Keratinocyte (primary cell): ENCODE measurements around the gene RHOG.

Source experiments
- EZH2 ChIP-seq: IDR thresholded peaks from one replicate; pipeline ENCODE4 v1.6.1; 2012; ENCODE audit warnings: inconsistent platforms, mild to moderate bottlenecking, low read length, moderate library complexity
- TF ChIP-seq, protein P1 (sequence below), 3 experiments: IDR thresholded peaks in 1 of 3; conservative IDR thresholded peaks in 1 of 3; optimal IDR thresholded peaks in 1 of 3; 2 replicates in 2 of 3; 3 replicates in 1 of 3; pipeline versions ENCODE3 to v1.5.1; 2011; ENCODE audit warnings: low read length in 3 of 3, mild to moderate bottlenecking in 3 of 3, moderate library complexity in 2 of 3, control low read depth in 1 of 3, inconsistent platforms in 1 of 3; ENCODE audit not compliant: insufficient read depth in 2 of 3; ENCODE audit errors: extremely low read depth in 1 of 3

DNA sequence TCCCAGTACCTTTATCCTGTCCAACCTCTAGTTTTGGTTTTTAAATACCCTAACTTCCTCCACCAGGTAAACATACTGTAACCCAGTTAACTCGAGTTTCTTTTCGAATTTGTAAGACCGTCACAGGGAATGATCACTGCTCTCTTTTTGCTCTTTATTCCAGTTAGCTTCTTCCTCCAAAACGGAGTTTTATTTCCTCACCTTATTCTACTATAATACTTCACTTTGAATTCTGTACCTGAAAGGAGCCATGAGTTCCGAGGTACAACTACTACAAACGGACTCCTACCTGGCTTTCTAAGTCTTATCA is 44.8 kb downstream of the RHOG start:
- TF ChIP-seq, protein P1, sequence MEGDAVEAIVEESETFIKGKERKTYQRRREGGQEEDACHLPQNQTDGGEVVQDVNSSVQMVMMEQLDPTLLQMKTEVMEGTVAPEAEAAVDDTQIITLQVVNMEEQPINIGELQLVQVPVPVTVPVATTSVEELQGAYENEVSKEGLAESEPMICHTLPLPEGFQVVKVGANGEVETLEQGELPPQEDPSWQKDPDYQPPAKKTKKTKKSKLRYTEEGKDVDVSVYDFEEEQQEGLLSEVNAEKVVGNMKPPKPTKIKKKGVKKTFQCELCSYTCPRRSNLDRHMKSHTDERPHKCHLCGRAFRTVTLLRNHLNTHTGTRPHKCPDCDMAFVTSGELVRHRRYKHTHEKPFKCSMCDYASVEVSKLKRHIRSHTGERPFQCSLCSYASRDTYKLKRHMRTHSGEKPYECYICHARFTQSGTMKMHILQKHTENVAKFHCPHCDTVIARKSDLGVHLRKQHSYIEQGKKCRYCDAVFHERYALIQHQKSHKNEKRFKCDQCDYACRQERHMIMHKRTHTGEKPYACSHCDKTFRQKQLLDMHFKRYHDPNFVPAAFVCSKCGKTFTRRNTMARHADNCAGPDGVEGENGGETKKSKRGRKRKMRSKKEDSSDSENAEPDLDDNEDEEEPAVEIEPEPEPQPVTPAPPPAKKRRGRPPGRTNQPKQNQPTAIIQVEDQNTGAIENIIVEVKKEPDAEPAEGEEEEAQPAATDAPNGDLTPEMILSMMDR (optimal IDR thresholded peaks at IDR 0.05 in 1 of 3, IDR thresholded peaks at IDR 0.05 in 1 of 3, conservative IDR thresholded peaks at IDR 0.05 in 1 of 3; ENCODE audit: extremely low read depth in 1 of 3, insufficient read depth in 2 of 3, low read length in 3 of 3), result no peak
- TF ChIP-seq EZH2, result no peak
